SH-SY5Y (cell line): ENCODE measurements around the gene KRT20.

Experiments
- GATA2 ChIP-seq: IDR thresholded peaks from 2 replicates; pipeline ENCODE4 v1.6.1; 2011; ENCODE audit warnings: mild to moderate bottlenecking, low read depth, low read length
- GATA3 ChIP-seq: IDR thresholded peaks from 2 replicates; pipeline ENCODE4 v1.6.1; 2011; ENCODE audit warnings: low read depth, mild to moderate bottlenecking, low read length, moderate library complexity

DNA sequence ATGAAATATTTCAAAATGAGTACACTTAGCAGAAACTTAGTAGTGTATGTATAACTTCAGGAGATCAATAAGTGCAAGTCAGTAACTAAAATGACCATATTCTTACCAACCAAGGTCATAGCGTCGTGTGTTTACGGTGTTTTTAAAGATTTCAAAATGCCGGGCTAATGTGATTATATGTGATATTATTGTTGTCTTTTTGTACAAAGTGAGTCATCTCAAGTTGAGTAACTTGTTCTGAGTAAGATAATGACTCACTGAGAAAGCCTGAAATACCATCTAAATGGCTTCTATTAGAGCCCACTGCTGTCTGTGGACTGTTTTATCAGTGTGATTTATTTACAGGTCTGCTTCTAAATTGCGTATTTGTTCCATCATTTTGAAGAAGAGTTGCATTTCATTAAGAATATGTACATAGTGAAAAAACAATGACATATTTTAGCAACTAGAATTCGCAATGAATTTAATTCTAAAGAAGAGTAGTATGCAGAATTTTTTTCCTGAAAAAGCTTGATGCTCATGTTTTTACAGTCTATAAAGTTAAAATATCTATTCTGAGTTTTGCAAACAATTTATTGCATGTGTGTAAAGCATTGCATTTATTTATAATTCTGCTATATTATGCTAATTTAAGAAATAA lies 30.7 kb downstream of the KRT20 start:
- TF ChIP-seq GATA2: no peak
- no peak for TF ChIP-seq GATA3
